ENCODE data around the gene ITGA6. TPM values are rescaled to one million over a fixed set of nuclear protein-coding genes. Genes with fewer than 3 reads are reported as not detected.

The ITGA6 gene
- polyA plus RNA-seq, 1 donor from 2014 or later = 14.4 TPM

DNA sequence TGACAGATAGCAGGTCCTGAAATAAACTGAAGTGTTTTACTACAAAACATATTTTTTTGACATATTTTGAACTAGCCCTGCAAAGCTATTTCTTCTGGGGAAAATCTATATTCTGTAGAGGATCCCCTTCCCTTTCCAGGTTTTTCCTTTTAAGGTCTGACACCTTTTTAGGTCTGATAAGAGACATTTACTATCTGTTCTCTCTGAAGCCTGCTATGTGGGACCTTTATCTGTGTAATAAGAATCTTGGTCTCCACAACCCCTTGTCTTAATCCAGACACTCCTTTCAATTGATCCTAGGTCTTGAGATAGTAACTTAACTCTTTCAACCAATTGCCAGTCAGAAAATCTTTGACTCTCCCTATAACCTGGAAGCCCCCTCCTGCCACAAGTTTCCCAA lies 123.0 kb downstream of the ITGA6 start:
- Histone ChIP-seq H4K20me1 (ENCODE audit: insufficient read depth) (no peaks in the 10 kb centered on the region), H2AFZ (ENCODE audit: low read depth, low read length) (no peak overlapping the region), H3K9ac (ENCODE audit: low read length) (no peak overlapping the region), H3K4me3 (ENCODE audit: low read length) (no peak overlapping the region), H3F3A (ENCODE audit: insufficient read depth, low read length, poor library complexity, severe bottlenecking) (no peaks in the 10 kb centered on the region), H3K9me2 (ENCODE audit: insufficient read depth, low read length) (no peaks in the 10 kb centered on the region), H3K9me3 (ENCODE audit: low read length) (no peaks in the 10 kb centered on the region), H3K4me2 (ENCODE audit: low read length) (no peak overlapping the region), H3K27me3 (ENCODE audit: insufficient read depth, low read depth, low read length) (no peaks in the 10 kb centered on the region), H3K27ac (ENCODE audit: low read length) (no peak overlapping the region), H3K36me3 (ENCODE audit: insufficient read depth, low read length) (no peaks in the 10 kb centered on the region), H3K79me2 (replicated peaks; ENCODE audit: insufficient read depth, low read length) (no peaks in the 10 kb centered on the region)
- TF ChIP-seq SMC3 (conservative IDR thresholded peaks at IDR 0.05; ENCODE audit: poor library complexity) (no peak), POLR2AphosphoS5 (IDR thresholded peaks at IDR 0.05) (no peak), TAF1 (IDR thresholded peaks at IDR 0.05; ENCODE audit: low read depth) (no peak), MXI1 (conservative IDR thresholded peaks at IDR 0.05; ENCODE audit: poor library complexity, severe bottlenecking) (no peak), EP300 (conservative IDR thresholded peaks at IDR 0.05; ENCODE audit: poor library complexity, severe bottlenecking) (no peak), RAD21 (conservative IDR thresholded peaks at IDR 0.05) (no peak), EZH2 (IDR thresholded peaks at IDR 0.05; ENCODE audit: borderline replicate concordance, insufficient read depth, low read length, poor library complexity, severe bottlenecking) (no peak)
- TF ChIP-seq, protein P1, sequence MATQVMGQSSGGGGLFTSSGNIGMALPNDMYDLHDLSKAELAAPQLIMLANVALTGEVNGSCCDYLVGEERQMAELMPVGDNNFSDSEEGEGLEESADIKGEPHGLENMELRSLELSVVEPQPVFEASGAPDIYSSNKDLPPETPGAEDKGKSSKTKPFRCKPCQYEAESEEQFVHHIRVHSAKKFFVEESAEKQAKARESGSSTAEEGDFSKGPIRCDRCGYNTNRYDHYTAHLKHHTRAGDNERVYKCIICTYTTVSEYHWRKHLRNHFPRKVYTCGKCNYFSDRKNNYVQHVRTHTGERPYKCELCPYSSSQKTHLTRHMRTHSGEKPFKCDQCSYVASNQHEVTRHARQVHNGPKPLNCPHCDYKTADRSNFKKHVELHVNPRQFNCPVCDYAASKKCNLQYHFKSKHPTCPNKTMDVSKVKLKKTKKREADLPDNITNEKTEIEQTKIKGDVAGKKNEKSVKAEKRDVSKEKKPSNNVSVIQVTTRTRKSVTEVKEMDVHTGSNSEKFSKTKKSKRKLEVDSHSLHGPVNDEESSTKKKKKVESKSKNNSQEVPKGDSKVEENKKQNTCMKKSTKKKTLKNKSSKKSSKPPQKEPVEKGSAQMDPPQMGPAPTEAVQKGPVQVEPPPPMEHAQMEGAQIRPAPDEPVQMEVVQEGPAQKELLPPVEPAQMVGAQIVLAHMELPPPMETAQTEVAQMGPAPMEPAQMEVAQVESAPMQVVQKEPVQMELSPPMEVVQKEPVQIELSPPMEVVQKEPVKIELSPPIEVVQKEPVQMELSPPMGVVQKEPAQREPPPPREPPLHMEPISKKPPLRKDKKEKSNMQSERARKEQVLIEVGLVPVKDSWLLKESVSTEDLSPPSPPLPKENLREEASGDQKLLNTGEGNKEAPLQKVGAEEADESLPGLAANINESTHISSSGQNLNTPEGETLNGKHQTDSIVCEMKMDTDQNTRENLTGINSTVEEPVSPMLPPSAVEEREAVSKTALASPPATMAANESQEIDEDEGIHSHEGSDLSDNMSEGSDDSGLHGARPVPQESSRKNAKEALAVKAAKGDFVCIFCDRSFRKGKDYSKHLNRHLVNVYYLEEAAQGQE (IDR thresholded peaks at IDR 0.05; ENCODE audit: borderline replicate concordance) = no peak
- TF ChIP-seq, protein P2, sequence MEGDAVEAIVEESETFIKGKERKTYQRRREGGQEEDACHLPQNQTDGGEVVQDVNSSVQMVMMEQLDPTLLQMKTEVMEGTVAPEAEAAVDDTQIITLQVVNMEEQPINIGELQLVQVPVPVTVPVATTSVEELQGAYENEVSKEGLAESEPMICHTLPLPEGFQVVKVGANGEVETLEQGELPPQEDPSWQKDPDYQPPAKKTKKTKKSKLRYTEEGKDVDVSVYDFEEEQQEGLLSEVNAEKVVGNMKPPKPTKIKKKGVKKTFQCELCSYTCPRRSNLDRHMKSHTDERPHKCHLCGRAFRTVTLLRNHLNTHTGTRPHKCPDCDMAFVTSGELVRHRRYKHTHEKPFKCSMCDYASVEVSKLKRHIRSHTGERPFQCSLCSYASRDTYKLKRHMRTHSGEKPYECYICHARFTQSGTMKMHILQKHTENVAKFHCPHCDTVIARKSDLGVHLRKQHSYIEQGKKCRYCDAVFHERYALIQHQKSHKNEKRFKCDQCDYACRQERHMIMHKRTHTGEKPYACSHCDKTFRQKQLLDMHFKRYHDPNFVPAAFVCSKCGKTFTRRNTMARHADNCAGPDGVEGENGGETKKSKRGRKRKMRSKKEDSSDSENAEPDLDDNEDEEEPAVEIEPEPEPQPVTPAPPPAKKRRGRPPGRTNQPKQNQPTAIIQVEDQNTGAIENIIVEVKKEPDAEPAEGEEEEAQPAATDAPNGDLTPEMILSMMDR (IDR thresholded peaks at IDR 0.05; ENCODE audit: poor library complexity, severe bottlenecking) = no peak

DNA sequence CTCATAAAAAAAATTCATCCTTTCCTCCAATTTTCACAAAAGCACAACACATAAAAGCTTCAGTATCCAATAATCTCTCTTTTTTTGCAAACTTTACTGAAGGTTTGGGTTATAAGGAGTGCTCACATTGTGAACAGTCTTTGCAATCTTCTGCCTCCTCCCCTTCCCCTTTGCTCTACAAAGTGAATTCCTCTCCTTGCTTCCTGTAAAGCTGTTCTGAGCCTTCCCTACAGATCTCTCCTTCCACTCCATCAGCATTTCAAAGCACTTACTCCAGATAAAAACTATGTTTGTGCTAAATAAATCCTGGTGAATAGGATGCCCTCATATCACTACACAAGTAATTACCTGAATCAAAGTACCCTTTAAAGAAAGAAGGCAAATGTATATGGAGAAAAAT lies 123.9 kb downstream of the ITGA6 start:
- Histone ChIP-seq H3K4me3 (ENCODE audit: low read length) (no peak overlapping the region), H3K79me2 (replicated peaks; ENCODE audit: insufficient read depth, low read length) (no peaks in the 10 kb centered on the region), H3K36me3 (ENCODE audit: insufficient read depth, low read length) (no peaks in the 10 kb centered on the region), H4K20me1 (ENCODE audit: insufficient read depth) (no peaks in the 10 kb centered on the region), H2AFZ (ENCODE audit: low read depth, low read length) (no peak overlapping the region), H3K9ac (ENCODE audit: low read length) (no peak overlapping the region), H3K9me3 (ENCODE audit: low read length) (no peaks in the 10 kb centered on the region), H3K27ac (ENCODE audit: low read length) (no peak overlapping the region), H3K4me2 (ENCODE audit: low read length) (no peak overlapping the region), H3K27me3 (ENCODE audit: insufficient read depth, low read depth, low read length) (no peaks in the 10 kb centered on the region), H3K9me2 (ENCODE audit: insufficient read depth, low read length) (no peaks in the 10 kb centered on the region), H3F3A (ENCODE audit: insufficient read depth, low read length, poor library complexity, severe bottlenecking) (no peaks in the 10 kb centered on the region)
- TF ChIP-seq, protein P2 (IDR thresholded peaks at IDR 0.05; ENCODE audit: poor library complexity, severe bottlenecking) = no peak
- TF ChIP-seq SMC3 (conservative IDR thresholded peaks at IDR 0.05; ENCODE audit: poor library complexity) (no peak), EP300 (conservative IDR thresholded peaks at IDR 0.05; ENCODE audit: poor library complexity, severe bottlenecking) (no peak), TAF1 (IDR thresholded peaks at IDR 0.05; ENCODE audit: low read depth) (no peak), POLR2AphosphoS5 (IDR thresholded peaks at IDR 0.05) (no peak), RAD21 (conservative IDR thresholded peaks at IDR 0.05) (no peak), EZH2 (IDR thresholded peaks at IDR 0.05; ENCODE audit: borderline replicate concordance, insufficient read depth, low read length, poor library complexity, severe bottlenecking) (no peak), MXI1 (conservative IDR thresholded peaks at IDR 0.05; ENCODE audit: poor library complexity, severe bottlenecking) (no peak)
- TF ChIP-seq, protein P1 (IDR thresholded peaks at IDR 0.05; ENCODE audit: borderline replicate concordance) = no peak

Measured in neural cell (in vitro differentiated cells).